SK-N-SH (cell line): ENCODE data around the gene HSD17B1.

Experiments used
- EP300 ChIP-seq, 2 experiments: IDR thresholded peaks; 2 replicates each; pipeline versions ENCODE4 v1.4.0 to v1.6.1; 2012; ENCODE audit warnings: borderline replicate concordance in 1 of 2, low read depth in 1 of 2, low read length in 1 of 2
- EZH2phosphoT487 ChIP-seq: fragments of 200-600 bp; sonication (generic); IDR thresholded peaks from 2 replicates; pipeline ENCODE4 v1.6.1; 2017; ENCODE audit warnings: low read depth, mixed run types, mild to moderate bottlenecking, antibody characterized with exemption, moderate library complexity, borderline replicate concordance
- JUND ChIP-seq: IDR thresholded peaks from 2 replicates; pipeline ENCODE4 v1.4.0; 2012
- MXI1 ChIP-seq: IDR thresholded peaks from 2 replicates; pipeline ENCODE4 v1.6.1; 2012; ENCODE audit warnings: mild to moderate bottlenecking, low read depth, low read length, improper control_type of control experiment
- NRF1 ChIP-seq: IDR thresholded peaks from 2 replicates; pipeline ENCODE4 v1.6.1; 2012; ENCODE audit warnings: low read depth, mild to moderate bottlenecking, low read length
- POLR2AphosphoS5 ChIP-seq: IDR thresholded peaks from 2 replicates; pipeline ENCODE4 v1.6.1; 2012; ENCODE audit warnings: low read depth, low read length
- RAD21 ChIP-seq: IDR thresholded peaks from 2 replicates; pipeline ENCODE4 v1.6.1; 2012; ENCODE audit warnings: mild to moderate bottlenecking, low read length
- TF ChIP-seq, protein P1 (sequence below): fragments of 200-600 bp; sonication (generic); IDR thresholded peaks from 2 replicates; pipeline ENCODE4 v1.6.1; 2017; ENCODE audit warnings: antibody characterized with exemption, mild to moderate bottlenecking, moderate library complexity
- TF ChIP-seq, protein P2 (sequence below): IDR thresholded peaks from 2 replicates; pipeline ENCODE4; 2012

DNA sequence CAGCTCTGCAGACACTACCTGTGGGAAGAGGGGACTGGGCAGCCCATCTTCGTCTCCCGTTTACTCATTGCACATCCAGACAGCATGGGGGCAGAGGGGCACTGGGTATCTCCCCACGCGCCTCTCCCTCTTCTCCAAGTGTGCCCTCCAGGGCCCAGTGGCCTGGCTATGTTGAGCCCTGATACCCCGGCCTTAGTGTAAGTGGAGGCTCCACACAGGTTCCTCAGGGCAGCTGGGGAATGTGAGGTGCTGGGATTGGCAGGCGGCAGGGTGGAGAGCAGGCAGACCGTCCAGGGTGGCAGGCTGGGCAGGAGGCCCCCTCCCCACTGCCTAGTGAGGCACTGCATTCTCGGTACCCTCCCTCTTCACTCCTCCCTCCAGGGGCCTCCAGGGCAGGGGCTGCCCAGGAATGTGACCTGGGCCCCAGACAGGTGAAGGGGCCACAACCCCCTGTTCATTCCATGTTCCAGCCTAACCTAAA lies 29.9 kb upstream of the HSD17B1 start:
- TF ChIP-seq, protein P1, sequence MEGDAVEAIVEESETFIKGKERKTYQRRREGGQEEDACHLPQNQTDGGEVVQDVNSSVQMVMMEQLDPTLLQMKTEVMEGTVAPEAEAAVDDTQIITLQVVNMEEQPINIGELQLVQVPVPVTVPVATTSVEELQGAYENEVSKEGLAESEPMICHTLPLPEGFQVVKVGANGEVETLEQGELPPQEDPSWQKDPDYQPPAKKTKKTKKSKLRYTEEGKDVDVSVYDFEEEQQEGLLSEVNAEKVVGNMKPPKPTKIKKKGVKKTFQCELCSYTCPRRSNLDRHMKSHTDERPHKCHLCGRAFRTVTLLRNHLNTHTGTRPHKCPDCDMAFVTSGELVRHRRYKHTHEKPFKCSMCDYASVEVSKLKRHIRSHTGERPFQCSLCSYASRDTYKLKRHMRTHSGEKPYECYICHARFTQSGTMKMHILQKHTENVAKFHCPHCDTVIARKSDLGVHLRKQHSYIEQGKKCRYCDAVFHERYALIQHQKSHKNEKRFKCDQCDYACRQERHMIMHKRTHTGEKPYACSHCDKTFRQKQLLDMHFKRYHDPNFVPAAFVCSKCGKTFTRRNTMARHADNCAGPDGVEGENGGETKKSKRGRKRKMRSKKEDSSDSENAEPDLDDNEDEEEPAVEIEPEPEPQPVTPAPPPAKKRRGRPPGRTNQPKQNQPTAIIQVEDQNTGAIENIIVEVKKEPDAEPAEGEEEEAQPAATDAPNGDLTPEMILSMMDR, result no peak
- TF ChIP-seq JUND, result no peak
- TF ChIP-seq, protein P2, sequence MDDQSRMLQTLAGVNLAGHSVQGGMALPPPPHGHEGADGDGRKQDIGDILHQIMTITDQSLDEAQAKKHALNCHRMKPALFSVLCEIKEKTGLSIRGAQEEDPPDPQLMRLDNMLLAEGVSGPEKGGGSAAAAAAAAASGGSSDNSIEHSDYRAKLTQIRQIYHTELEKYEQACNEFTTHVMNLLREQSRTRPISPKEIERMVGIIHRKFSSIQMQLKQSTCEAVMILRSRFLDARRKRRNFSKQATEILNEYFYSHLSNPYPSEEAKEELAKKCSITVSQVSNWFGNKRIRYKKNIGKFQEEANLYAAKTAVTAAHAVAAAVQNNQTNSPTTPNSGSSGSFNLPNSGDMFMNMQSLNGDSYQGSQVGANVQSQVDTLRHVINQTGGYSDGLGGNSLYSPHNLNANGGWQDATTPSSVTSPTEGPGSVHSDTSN, result no peak
- TF ChIP-seq EP300 (IDR thresholded peaks at IDR 0.05; ENCODE audit: borderline replicate concordance in 1 of 2, low read depth in 1 of 2, low read length in 1 of 2), result no peak
- TF ChIP-seq NRF1, result no peak
- TF ChIP-seq MXI1, result no peak
- no peak for TF ChIP-seq EZH2phosphoT487
- no peak for TF ChIP-seq RAD21
- TF ChIP-seq POLR2AphosphoS5, result no peak
